GM23338 (cell line): ENCODE measurements around the gene EMP2. TPM values are rescaled to one million over a fixed set of nuclear protein-coding genes. Genes with fewer than 3 reads are reported as not detected.

Source experiments
- ATAC-seq: fragments of 200-7000 bp; cut with Tn5 transposase; 3 replicates; pipeline ENCODE4 v1.9.1; 2020
- DNase-seq: peaks from one replicate; pipeline ENCODE4 v3.0.0-alpha.2; 2015; ENCODE audit warnings: low spot score
- H2AFZ ChIP-seq: fragments of 200-600 bp; sonication (generic); 2 replicates; pipeline ENCODE4 v1.8.0; 2016; ENCODE audit warnings: antibody characterized with exemption, mild to moderate bottlenecking, moderate library complexity
- H3F3A ChIP-seq: fragments of 200-600 bp; sonication (generic); replicated peaks from 2 replicates; pipeline ENCODE4 v1.8.0; 2017; ENCODE audit warnings: antibody characterized with exemption, mixed run types, low read depth
- H3K27ac ChIP-seq: fragments of 200-600 bp; sonication (generic); 2 replicates; pipeline ENCODE4 v1.6.1; 2016; ENCODE audit warnings: low read depth
- H3K27me3 ChIP-seq: fragments of 200-600 bp; sonication (generic); 2 replicates; pipeline ENCODE4 v1.8.0; 2016; ENCODE audit warnings: mild to moderate bottlenecking, mixed run types, moderate library complexity; ENCODE audit not compliant: insufficient read depth
- H3K36me3 ChIP-seq: fragments of 200-600 bp; sonication (generic); 2 replicates; pipeline ENCODE4 v1.8.0; 2016; ENCODE audit warnings: mild to moderate bottlenecking; ENCODE audit not compliant: insufficient read depth
- H3K4me1 ChIP-seq: fragments of 200-600 bp; sonication (generic); 2 replicates; pipeline ENCODE4 v1.8.0; 2016; ENCODE audit warnings: mild to moderate bottlenecking, moderate library complexity; ENCODE audit not compliant: insufficient read depth
- H3K4me2 ChIP-seq: fragments of 200-600 bp; sonication (generic); 2 replicates; pipeline ENCODE4 v1.7.1; 2017; ENCODE audit warnings: mixed run types
- H3K4me3 ChIP-seq: fragments of 200-600 bp; sonication (generic); 2 replicates; pipeline ENCODE4 v1.6.1; 2016; ENCODE audit warnings: mixed run types
- H3K79me2 ChIP-seq: fragments of 200-600 bp; sonication (generic); replicated peaks from 2 replicates; pipeline ENCODE4 v1.8.0; 2017; ENCODE audit warnings: mild to moderate bottlenecking; ENCODE audit not compliant: insufficient read depth
- H3K9me2 ChIP-seq: fragments of 200-600 bp; sonication (generic); 2 replicates; pipeline ENCODE4 v1.8.0; 2017; ENCODE audit not compliant: insufficient read depth
- H4K20me1 ChIP-seq: fragments of 200-600 bp; sonication (generic); replicated peaks from 2 replicates; pipeline ENCODE4 v1.8.0; 2017; ENCODE audit warnings: mild to moderate bottlenecking; ENCODE audit not compliant: insufficient read depth
- H3K27ac Mint-ChIP-seq: 2 replicates; pipeline ENCODE4 v1.8.0; 2020; ENCODE audit warnings: inconsistent platforms, mild to moderate bottlenecking, moderate library complexity, mixed read lengths
- H3K27me3 Mint-ChIP-seq: 3 replicates; pipeline ENCODE4 v1.8.0; 2022; ENCODE audit warnings: low read depth, mild to moderate bottlenecking, moderate library complexity, mixed read lengths, inconsistent platforms; ENCODE audit not compliant: insufficient read depth, poor library complexity
- H3K36me3 Mint-ChIP-seq: 3 replicates; pipeline ENCODE4 v1.8.0; 2021; ENCODE audit warnings: low read depth, mild to moderate bottlenecking, inconsistent platforms, moderate library complexity, mixed read lengths
- H3K4me1 Mint-ChIP-seq: 3 replicates; pipeline ENCODE4 v1.8.0; 2020; ENCODE audit warnings: mild to moderate bottlenecking, inconsistent platforms, mixed read lengths
- H3K4me3 Mint-ChIP-seq: 3 replicates; pipeline ENCODE4 v1.8.0; 2021; ENCODE audit warnings: moderate library complexity, mild to moderate bottlenecking, inconsistent platforms, mixed read lengths
- H3K9me3 Mint-ChIP-seq: 3 replicates; pipeline ENCODE4 v1.8.0; 2020; ENCODE audit warnings: moderate library complexity, mild to moderate bottlenecking, inconsistent platforms, mixed read lengths
- ETS1 ChIP-seq: IDR thresholded peaks from 2 replicates; pipeline ENCODE4 v1.6.1; 2016; ENCODE audit warnings: antibody characterized with exemption
- EZH2phosphoT487 ChIP-seq: fragments of 200-600 bp; sonication (generic); IDR thresholded peaks from one replicate; pipeline ENCODE4 v1.8.1; 2018; ENCODE audit warnings: antibody characterized with exemption; ENCODE audit not compliant: unreplicated experiment
- JUNB ChIP-seq: IDR thresholded peaks from one replicate; pipeline ENCODE4 v1.6.1; 2016; ENCODE audit warnings: antibody characterized with exemption; ENCODE audit not compliant: unreplicated experiment
- NANOG ChIP-seq: IDR thresholded peaks from 2 replicates; pipeline ENCODE4 v1.6.1; 2016; ENCODE audit warnings: antibody characterized with exemption, borderline replicate concordance
- POLR2AphosphoS5 ChIP-seq: IDR thresholded peaks from 2 replicates; pipeline ENCODE4 v1.6.1; 2016; ENCODE audit warnings: antibody characterized with exemption, low read depth
- REST ChIP-seq: IDR thresholded peaks from one replicate; pipeline ENCODE4 v1.6.1; 2018; ENCODE audit warnings: antibody characterized with exemption; ENCODE audit not compliant: unreplicated experiment
- STAT1 ChIP-seq: IDR thresholded peaks from one replicate; pipeline ENCODE4 v1.6.1; 2016; ENCODE audit warnings: antibody characterized with exemption; ENCODE audit not compliant: unreplicated experiment
- ZNF114 ChIP-seq: fragments of 250-450 bp; sonication (Bioruptor Pico); IDR thresholded peaks from 2 replicates; pipeline ENCODE4 v1.5.0; 2020; ENCODE audit warnings: mild to moderate bottlenecking, moderate library complexity
- ZNF331 ChIP-seq: fragments of 250-450 bp; sonication (Bioruptor Pico); IDR thresholded peaks from 2 replicates; pipeline ENCODE4 v1.5.0; 2020; ENCODE audit warnings: low read depth, mild to moderate bottlenecking, moderate library complexity
- ZNF462 ChIP-seq: fragments of 250-450 bp; sonication (Bioruptor Pico); IDR thresholded peaks from 2 replicates; pipeline ENCODE4 v1.5.0; 2020; ENCODE audit warnings: mild to moderate bottlenecking, moderate library complexity
- polyA plus RNA-seq: library from polyadenylated mRNA; unstranded; fragments of >200 nt; fragmentation: Nextera tagmentation; extraction: Ambion mirVana; gene quantifications from 2 replicates; pipeline ENCODE4 v1.2.1, GENCODE V29; 2016
- total RNA-seq: library from RNA; depleted of rRNA; stranded (reverse); fragments of >200 nt; shearing (Covaris generic); gene quantifications from 2 replicates; pipeline ENCODE4 v1.2.3, GENCODE V29; 2014

Gene EMP2
- total and polyA plus RNA-seq, 2 experiments from 2014 or later: 7.3 to 40.1 TPM

GRCh38 chr16:10623059-10623458 is 42.7 kb upstream of the EMP2 start:
- peaks cover 13% of the 10 kb centered on the region for H3K27me3 Mint-ChIP-seq
- Histone ChIP-seq H3K9me2 (no peaks in the 10 kb centered on the region), H3K79me2 (no peaks in the 10 kb centered on the region), H3K27me3 (peaks cover 6% of the 10 kb centered on the region; the same call in 1 of the 2 replicates), H3K36me3 (no peaks in the 10 kb centered on the region), H3K27ac (no peak overlapping the region), H3K4me1 (peaks cover 17% of the 10 kb centered on the region), H3K4me2 (no peak overlapping the region), H3F3A (no peaks in the 10 kb centered on the region), H2AFZ (no peak overlapping the region), H3K4me3 (no peak overlapping the region), H4K20me1 (no peaks in the 10 kb centered on the region)
- H3K36me3 Mint-ChIP-seq: no peaks in the 10 kb centered on the region
- H3K4me3 Mint-ChIP-seq: no peak overlapping the region
- DNase-seq (no peak), ATAC-seq (no peak)
- H3K27ac Mint-ChIP-seq: no peak overlapping the region
- H3K4me1 Mint-ChIP-seq: peaks cover 16% of the 10 kb centered on the region
- no peaks in the 10 kb centered on the region; the same call in 2 of the 3 replicates for H3K9me3 Mint-ChIP-seq
- TF ChIP-seq ZNF114 (CRISPR knock-in tag): no peak

- H3K4me2 ChIP-seq: peak overlapping the region; percentile 12; the same call in 1 of the 2 replicates
- H2AFZ ChIP-seq: peak overlapping the region; percentile 66; the same call in 1 of the 2 replicates
- peaks cover 23% of the 10 kb centered on the region for H3K4me1 Mint-ChIP-seq
- DNase-seq (peak; percentile 69), ATAC-seq (peak; percentile 9)
- no peak overlapping the region for H3K27ac ChIP-seq
- H3F3A ChIP-seq: no peaks in the 10 kb centered on the region
- no peaks in the 10 kb centered on the region; the same call in 2 of the 3 replicates for H3K9me3 Mint-ChIP-seq
- no peaks in the 10 kb centered on the region for H3K79me2 ChIP-seq
- peaks cover 25% of the 10 kb centered on the region for H3K4me1 ChIP-seq
- H3K9me2 ChIP-seq: no peaks in the 10 kb centered on the region
- no peak overlapping the region for H3K4me3 ChIP-seq
- no peaks in the 10 kb centered on the region for H3K36me3 Mint-ChIP-seq
- peaks cover 13% of the 10 kb centered on the region for H3K27me3 Mint-ChIP-seq
- no peak overlapping the region for H3K4me3 Mint-ChIP-seq
- no peaks in the 10 kb centered on the region for H3K36me3 ChIP-seq
- H3K27ac Mint-ChIP-seq: no peak overlapping the region
- H4K20me1 ChIP-seq: no peaks in the 10 kb centered on the region
- peaks cover 6% of the 10 kb centered on the region; the same call in 1 of the 2 replicates for H3K27me3 ChIP-seq
- TF ChIP-seq ETS1 (no peak), POLR2AphosphoS5 (no peak), ZNF462 (no peak), STAT1 (no peak), REST (no peak), NANOG (no peak), ZNF331 (CRISPR knock-in tag) (no peak), ZNF114 (CRISPR knock-in tag) (no peak), JUNB (no peak), EZH2phosphoT487 (no peak)
Observed at GRCh38 chr16:10622036-10622921, 41.9 kb upstream of the EMP2 start.
